Omental fat pad (tissue), 4 donors: Measurements from ENCODE around the gene APCDD1. TPM values are rescaled to one million over a fixed set of nuclear protein-coding genes. Genes with fewer than 3 reads are reported as not detected.

Experiments
- ATAC-seq: fragments of 150-250 bp; one replicate; pipeline ENCODE4 v1.9.1; 2016; ENCODE audit warnings: mild to moderate bottlenecking, moderate library complexity; ENCODE audit not compliant: low FRiP score
- DNase-seq: peaks from one replicate; pipeline ENCODE4 v3.0.0-alpha.2; 2019; ENCODE audit warnings: low spot score
- CTCF ChIP-seq, 3 donors: fragments of 450-650 bp; IDR thresholded peaks; one replicate each; pipeline ENCODE4 v1.5.1; 2016 to 2017; ENCODE audit warnings: antibody characterized with exemption in 3 of 3, mild to moderate bottlenecking in 3 of 3, moderate library complexity in 2 of 3
- total RNA-seq, 4 donors: library from RNA; depleted of rRNA; stranded (reverse); fragments of >200 nt; gene quantifications; one replicate each; pipeline ENCODE4 v1.1.0, GENCODE V29; 2016

APCDD1 gene
- total RNA-seq, 4 donors from 2014 or later, result 119 to 252 (median 181) TPM

GRCh38 chr18:10522574-10522973 is 68.1 kb downstream of the APCDD1 start:
- no peak for ATAC-seq
- no peak for TF ChIP-seq CTCF (IDR thresholded peaks at IDR 0.05)
- no peak for DNase-seq

GRCh38 chr18:10523544-10523943 is 69.1 kb downstream of the APCDD1 start:
- DNase-seq, result no peak
- TF ChIP-seq CTCF (IDR thresholded peaks at IDR 0.05), result no peak
- ATAC-seq, result no peak

- ATAC-seq (peak; percentile 59), DNase-seq (no peak)
- no peak for TF ChIP-seq CTCF (IDR thresholded peaks at IDR 0.05)
Measured at GRCh38 chr18:10524507-10525370, 70.3 kb downstream of the APCDD1 start.

- TF ChIP-seq CTCF (IDR thresholded peaks at IDR 0.05), result no peak
- no peak for ATAC-seq
- no peak for DNase-seq
Measured at GRCh38 chr18:10525371-10525691, 70.9 kb downstream of the APCDD1 start.

- DNase-seq (peak; percentile 51), ATAC-seq (peak; percentile 73)
Measured at GRCh38 chr18:10525697-10526560, 71.5 kb downstream of the APCDD1 start, which contains the start of gene NAPG. Gene NAPG (plus strand): TSS chr18:10526027. CDS start chr18:10526103, 76 bp downstream.

GRCh38 chr18:10526561-10526949 is 72.1 kb downstream of the APCDD1 start:
- TF ChIP-seq CTCF (IDR thresholded peaks at IDR 0.05), result no peak
- ATAC-seq, result peak; percentile 5

More at GRCh38 chr18:10525697-10526560, 71.5 kb downstream of the APCDD1 start, which contains the start of gene NAPG:
- no peak for TF ChIP-seq CTCF (IDR thresholded peaks at IDR 0.05)

More at GRCh38 chr18:10526561-10526949, 72.1 kb downstream of the APCDD1 start:
- no peak for DNase-seq
